Stimulated activated CD4-positive, alpha-beta T cell treated with anti-CD3 and anti-CD28 coated beads, Interleukin-15, amount 100 ng/mL, for 48 hours (primary cell): ENCODE results near the gene STAT6.
"Not testable (repeated sequence)": the region's sequence is repeated elsewhere in the genome, so short reads cannot be mapped to it uniquely, and the experiment has no call there.

Source experiments
- DNase-seq, 2 donors: peaks; one replicate each; pipeline ENCODE4 v3.0.0-alpha.2; 2020; ENCODE audit warnings: low read depth in 2 of 2

The STAT6 gene

GRCh38 chr12:57126561-57126960 lies 15.4 kb upstream of the STAT6 start:
- no peak for DNase-seq

GRCh38 chr12:57126061-57126460 lies 14.9 kb upstream of the STAT6 start:
- no peak for DNase-seq

GRCh38 chr12:57124261-57124877 lies 13.2 kb upstream of the STAT6 start:
- DNase-seq, result peak; percentile 65 to 66

GRCh38 chr12:57123813-57124212 lies 12.7 kb upstream of the STAT6 start:
- DNase-seq, result no peak

DNA sequence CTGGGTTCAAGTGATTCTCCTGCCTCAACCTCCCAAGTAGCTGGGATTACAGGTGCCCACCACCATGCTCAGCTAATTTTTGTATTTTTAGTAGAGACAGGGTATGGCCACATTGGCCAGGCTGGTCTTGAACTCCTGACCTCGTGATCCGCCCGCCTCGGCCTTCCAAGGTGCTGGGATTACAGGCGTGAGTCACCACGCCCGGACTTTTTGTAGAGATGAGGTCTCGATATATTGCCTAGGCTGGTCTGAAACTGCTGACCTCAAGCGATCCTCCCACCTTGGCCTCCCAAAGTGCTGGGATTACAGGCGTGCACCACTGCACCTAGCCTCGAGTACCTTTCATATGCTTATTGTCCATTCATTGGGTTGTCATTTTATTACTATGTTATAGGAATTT lies 9.6 kb upstream of the STAT6 start:
- DNase-seq, result not testable (repeated sequence)

- DNase-seq, result no peak
These were observed 8.3 kb upstream of the STAT6 start for GRCh38 chr12:57119294-57120085.

DNA sequence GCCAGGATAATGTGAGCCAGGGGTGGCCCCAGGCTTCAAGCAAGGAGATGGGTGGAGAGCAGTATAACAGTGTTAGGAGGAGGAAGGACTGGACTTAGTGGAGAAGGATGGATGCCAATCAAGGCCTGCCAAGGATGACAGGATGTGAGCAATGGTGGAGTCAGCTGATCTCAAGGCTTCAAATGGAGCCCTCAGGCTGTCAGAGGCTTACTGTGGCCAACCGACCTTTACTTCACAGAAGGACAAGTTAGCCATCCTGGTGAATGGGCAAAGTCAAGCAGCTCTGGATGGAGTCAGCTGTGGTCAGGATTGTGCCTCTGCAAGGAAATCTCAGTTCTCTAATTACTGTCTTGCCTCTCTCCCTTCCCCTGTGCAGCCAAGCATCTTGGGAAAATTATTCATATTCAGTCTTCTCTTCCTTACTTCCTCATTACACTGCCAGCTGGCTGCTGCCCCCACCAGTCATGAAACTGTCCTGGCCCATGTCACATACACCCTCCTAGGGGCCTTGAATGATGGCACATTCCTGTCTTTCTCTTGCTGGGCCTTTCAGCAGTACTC lies 7.6 kb upstream of the STAT6 start:
- no peak for DNase-seq

DNA sequence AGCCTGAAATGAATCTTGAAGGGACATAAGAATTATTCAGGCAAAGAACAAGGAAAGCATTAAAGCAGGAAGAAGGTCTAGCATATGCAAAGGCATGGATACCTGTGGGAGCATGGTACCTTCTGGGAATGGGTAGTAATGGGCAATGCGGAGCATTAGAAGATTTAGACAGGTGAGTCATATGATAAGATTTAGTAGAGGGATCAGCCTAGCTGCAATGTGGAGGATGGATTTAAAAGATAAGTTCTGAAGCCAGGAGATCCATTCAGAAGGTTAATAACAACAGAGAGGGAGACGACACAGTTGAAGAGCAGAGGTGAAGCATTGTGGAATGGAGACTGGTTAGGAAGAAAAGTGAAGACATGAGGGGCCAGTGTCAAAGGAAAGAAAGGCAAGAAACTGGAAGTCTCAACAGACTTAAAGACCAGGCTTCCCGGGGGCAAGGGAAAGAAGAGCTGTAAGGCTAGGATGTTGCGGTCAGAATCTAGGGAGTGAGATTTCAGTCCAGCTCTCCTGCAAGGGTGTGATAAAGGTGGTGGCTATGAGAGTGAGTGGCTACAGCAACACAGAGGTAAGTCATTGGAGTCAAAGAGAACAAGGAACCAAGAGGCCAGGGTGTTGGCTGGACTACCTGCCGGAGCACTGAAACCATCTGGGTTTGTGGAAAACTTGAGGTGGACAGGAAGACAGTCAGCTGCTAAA lies 5.6 kb upstream of the STAT6 start:
- no peak for DNase-seq

DNA sequence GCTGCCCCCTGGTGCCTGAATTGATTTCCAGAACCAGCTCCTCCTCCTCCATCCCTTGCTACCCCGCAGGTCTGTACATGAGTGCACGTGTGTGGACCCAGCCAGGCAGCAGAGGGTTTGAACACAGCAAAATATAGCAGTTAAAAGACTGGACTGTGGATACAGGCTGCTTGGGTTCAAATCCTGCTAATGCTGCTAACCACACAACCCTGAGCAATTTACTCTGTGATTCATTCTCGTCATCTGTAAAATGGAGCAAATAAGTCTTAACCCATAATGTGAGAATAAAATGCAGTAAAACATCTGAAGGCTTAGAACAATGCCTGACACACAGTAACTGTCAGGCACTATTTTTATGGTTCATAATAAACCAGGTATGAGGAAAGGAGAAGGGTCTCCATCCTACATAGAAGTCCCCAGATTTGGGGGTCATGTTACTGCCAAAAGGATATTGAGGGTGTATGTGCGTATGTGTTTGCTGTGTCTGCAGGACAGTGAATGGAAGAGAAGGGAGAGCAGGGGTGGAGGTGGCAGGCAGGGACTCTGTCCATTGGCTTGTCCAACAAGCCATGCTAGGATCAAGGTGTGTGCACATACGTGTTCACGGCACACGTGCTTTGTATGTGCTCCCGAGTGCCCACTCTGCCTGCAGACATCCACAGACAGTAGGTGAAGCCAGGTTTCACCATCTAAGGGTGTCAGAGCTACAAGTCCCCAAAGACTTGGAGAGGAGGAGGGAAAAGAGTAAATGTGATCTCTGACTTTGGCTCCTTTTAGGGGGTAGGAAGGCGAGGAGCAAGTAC lies 1.5 kb upstream of the STAT6 start:
- DNase-seq, result peak in 1 of 2 donors; percentile 83

GRCh38 chr12:57110104-57111030 lies 795 bp downstream of the STAT6 start:
- DNase-seq, result peak; percentile 69 to 72

DNA sequence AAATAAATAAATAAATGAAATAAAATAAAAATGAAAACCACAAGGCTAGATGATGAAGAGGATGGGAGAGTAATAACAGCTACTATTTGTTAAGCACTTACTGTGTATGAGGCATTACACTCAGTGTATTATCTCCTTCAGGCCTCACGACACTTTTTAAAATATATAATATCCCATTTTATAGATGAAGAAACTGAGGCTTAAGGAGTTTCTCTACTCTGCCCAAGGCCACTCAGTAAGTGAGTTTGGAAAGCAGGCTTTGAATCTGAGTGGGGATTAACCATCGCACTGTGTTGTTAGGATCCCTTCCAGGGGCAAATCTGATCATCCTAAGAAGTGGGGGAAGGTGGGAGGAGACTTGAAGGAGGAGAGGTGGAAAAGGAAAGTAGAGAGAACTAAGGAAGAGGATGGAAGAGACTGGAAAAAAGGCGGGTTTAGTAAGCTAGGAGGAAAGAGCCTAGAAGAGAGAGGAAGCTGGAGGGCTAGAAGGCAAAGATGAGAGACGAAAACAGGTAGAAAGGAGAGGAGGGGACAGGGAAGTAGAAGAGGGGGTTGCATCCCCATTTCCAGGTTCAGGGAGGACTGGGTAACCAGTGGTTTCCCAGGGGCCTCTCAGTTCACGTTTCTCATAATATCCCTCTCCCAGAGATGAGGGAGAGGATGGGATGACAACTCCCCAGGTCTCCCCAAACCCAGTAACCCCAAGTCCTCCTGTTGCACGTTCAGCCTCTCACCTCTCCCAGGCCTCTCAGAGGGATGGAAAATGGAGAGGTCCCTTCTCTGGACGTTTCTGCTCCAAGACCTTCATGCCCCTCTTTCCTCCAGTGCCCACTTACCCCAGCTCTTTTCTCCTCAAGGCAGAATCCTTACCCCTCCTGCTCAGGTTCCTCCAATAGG lies 1.7 kb downstream of the STAT6 start:
- no peak for DNase-seq

DNA sequence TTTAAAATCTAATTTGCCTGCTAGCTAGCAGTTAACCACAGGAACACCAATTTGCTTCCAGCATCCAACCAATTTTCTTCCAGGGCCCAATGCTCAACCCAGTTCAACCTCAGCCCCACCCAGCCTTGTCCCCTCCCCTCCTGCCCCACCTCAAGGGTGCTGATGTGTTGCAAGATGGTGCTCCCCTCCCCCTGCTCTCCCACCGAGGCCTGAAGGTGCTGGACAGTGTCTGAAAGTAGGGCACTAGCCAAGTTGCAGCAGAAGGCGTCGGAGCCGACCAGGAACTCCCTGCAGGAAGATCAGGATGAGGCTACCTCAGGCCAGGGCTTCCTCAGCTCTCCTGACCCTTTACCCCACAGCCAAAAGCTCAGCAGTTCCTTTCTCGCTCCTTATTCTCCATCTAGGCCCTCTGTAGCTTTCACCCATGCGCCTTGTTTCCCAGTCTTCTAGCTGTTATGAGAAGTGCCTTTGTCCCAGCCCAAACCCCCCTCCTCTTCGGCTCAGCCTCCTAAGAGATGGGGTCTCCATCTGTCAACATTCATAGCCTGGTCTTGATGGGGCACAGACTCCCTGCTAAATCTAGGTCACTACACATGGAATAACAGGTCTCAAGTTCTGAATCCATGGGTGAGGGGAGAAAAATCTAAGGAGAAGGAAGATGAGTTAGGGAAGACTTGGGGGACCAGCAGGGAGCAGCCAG lies 3.6 kb downstream of the STAT6 start:
- DNase-seq, result no peak

- DNase-seq, result no peak
These were observed 5.0 kb downstream of the STAT6 start for GRCh38 chr12:57106021-57106708.

DNA sequence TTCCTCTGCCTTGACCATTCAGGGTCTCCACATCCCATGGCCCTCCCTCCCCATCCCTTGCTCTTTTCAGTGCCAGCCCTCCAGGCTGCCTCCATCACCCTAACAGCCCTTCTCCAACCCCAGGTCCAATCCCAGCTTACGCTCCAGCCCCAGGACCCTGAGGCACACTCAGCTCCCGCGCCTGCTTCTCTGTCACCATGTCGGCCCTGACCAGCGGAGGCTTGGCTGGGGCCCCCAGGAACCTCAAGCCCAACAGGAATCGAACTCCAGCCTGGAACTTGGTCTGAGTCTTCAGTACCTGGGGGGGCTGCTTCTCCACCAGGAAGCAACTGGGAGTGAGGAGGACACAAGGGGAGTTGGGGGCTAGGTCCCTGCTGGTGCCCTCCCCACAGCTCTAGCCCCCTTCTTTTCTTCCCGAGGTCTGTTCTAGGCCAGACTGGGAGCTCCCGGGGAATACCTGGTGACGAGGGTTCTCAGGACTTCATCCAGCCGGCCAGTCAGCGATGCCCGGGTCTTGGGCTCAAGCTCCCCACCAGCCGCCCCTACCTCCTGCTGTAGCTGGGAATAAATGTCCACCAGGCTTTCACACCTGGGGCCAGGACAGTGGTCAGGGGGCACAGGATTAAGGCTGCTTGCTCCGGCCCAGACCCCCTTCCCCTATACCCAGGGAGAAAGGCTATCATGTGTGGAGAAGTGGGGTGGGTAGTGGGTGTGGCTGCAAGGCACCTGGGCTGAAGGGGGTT lies 6.0 kb downstream of the STAT6 start:
- no peak for DNase-seq

DNA sequence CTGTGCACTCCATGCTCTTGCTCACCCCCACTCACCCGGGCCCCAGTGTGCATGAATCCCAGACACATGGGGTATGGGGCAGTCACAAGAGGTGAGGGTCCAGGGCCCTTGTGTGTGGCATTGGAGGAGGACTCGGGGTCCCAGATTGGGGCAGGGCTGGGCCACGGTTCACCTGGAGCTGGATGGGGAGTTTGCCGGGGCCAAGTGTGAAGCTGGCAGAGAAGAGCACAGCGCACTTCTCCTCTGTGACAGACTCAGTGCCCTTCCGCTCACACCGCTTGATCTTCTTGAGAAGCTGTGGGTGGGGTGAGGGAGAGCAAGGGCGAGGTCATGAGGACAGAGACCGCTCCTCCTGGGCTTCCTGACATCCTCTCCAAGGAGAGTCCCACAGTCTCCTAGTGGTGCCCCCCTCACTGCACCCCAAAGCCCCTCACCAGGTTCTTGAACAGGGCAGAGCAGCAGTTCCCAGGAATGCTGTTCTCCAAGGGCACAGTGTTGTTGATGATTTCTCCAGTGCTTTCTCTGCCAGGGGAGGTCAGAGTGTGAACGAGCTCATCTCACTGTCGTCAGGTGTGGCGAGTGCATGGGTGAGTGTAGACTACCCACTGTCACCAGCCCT lies 6.8 kb downstream of the STAT6 start:
- DNase-seq, result no peak

DNA sequence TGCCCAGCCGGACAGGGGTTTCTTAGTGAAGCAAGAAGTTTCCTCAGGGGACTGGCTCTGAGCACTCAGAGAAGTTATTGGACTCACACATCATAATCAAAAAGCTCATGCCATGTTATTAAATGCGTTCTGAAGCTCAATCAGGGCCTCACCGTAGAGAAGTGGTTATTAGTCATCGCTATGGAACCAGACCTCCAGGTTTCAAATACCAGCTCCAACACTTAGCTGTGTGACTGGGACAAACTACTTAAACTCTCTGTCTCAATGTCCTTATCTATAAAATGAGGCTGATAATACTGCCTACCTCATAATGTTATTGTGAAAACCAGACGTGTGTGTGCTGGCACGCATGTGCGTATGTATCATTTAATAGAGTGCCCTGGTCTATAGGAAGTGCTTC lies 7.3 kb downstream of the STAT6 start:
- no peak for DNase-seq
